ENCODE measurements around the gene YIF1B.
"Not testable (repeated sequence)": the region's sequence is repeated elsewhere in the genome, so short reads cannot be mapped to it uniquely, and the experiment has no call there.

The YIF1B gene

GRCh38 chr19:38315657-38316476 lies at the start of gene YIF1B:
TSS of gene YIF1B (minus strand) at chr19:38315947. CDS start at chr19:38315917, 30 bp downstream.
- peak; percentile 92 for DNase-seq

- DNase-seq, result not testable (repeated sequence)
Observed at GRCh38 chr19:38362946-38363688, 47.4 kb upstream of the YIF1B start.

DNA sequence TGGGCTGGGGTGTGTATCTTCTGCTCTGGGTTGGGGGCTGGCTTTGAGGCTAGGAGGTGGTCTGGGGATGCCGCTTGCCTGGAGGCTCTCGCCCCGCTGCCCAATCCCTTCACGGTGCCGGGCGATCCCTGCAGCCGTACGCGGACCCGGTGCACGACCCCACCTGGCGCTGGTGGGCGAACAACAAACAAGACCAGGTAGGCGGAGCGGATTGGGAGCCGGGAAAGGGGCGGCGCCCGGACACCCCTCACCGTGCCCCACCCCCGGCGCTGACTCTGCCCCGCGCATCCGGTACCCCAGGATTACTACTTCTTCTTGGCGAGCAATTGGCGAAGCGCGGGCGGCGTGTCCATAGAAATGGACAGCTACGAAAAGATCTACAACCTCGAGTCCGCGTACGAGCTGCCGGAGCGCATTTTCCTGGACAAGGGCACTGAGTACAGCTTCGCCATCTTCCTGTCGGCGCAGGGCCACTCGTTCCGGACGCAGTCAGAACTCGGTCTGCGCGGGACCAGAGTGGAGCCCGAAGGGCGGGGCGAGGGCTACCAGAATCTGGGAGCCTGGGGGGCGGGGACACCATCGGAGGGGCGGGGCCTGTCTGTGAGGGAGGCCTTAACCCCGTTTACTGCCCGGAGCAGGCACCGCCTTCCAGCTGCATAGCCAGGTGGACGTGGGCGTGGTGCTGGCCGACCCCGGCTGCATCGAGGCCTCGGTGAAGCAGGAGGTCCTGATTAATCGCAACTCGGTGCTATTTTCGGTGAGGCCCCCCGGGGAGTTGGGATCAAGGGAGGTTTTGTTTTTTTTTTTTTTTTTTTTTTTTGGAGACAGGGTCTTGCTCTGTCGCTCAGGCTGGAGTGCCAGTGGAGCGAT lies 46.6 kb upstream of the YIF1B start:
- peak; percentile 82 for DNase-seq

DNA sequence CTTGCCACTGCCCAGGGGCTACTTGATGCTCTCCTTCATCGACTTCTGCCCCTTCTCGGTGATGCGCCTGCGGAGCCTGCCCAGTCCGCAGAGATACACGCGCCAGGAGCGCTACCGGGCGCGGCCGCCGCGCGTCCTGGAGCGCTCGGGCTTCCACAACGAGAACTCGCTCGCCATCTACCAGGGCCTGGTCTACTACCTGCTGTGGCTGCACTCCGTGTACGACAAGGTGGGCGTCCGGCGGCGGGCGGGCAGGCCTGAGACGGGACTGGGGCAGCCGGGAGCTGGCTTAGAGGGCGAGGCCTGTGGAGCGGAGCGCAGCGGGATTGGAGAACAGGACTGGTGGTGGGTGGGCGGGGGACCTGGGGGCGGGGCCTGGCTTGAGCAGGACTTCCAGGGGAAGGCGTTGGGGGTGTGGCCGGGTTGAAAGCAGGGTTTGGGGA lies 45.9 kb upstream of the YIF1B start:
- DNase-seq, result peak; percentile 89

- DNase-seq, result no peak
Observed at GRCh38 chr19:38360839-38361631, 45.3 kb upstream of the YIF1B start.

DNA sequence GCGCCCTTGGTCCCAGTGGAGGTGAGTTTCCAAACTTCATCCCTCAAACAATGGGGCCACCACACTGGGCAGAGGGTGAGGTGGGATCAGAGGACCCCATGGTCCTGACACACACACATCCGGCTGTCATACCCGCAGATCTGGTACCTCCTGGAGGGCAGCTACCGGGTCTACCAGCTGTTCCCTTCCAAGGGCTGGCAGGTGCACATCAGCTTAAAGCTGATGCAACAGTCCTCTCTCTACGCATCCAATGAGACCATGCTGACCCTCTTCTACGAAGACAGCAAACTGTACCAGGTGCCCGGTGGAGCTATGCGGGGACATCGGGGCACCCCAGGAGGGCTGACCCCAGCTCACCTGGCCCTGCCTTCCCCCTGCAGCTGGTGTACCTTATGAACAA lies 44.6 kb upstream of the YIF1B start:
- DNase-seq, result no peak

DNA sequence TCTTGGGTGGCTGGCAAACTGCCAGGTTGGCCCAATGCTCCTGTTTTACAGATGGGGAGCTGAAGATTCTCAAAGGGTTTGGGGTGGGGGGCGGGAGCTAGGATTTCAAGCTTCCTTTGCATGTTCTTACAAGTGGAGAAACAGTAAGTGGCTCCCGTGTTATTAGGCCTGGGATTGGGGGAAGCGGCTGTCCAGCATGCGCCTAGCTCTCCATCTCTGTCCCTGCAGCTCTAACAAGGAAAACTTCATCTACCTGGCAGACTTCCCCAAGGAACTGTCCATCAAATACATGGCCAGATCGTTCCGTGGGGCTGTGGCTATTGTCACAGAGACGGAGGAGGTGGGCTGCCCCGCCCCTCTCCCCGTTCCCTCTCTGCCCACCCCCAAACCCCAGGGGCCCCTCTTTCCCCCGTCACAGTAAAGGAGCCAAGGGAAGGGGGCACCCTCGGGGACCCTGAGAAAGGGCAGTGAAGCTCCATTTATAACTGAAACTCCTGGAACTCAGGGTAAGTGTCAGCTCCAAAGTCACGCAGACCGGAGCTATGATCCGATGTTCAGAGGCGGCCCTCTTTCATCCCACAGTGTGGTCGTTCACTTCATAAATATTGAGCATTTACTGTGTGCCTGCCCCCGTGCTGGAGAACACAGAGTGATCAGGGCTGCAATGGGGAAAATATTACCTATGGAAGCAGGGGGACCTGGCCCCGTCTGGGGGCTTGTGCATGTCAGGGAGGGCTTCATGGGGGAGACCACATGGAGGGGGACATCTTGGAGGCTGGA lies 43.7 kb upstream of the YIF1B start:
- no peak for DNase-seq

GRCh38 chr19:38358071-38358470 lies 42.3 kb upstream of the YIF1B start:
- no peak for DNase-seq

- DNase-seq, result no peak
Observed at GRCh38 chr19:38355728-38356725, 40.3 kb upstream of the YIF1B start.

DNA sequence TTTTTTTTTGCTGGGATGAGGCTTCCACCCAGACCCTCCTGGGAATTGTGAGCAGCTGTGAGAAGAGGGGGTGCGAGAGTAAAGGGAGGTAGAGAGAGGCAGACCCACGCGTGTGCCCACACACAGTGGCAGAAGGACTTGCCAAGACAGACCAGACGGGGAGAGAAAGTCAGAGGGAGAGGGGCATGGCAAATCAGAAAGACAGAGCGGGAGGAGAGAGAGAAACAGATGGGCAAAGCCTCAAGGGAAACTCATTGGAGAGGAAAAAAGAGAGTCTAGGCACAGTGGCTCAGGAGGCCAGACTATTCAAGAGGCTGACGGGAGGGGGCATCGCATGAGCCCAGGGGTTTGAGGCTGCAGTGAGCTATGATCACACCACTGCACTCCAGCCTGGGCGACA lies 36.9 kb upstream of the YIF1B start:
- peak; percentile 31 for DNase-seq

DNA sequence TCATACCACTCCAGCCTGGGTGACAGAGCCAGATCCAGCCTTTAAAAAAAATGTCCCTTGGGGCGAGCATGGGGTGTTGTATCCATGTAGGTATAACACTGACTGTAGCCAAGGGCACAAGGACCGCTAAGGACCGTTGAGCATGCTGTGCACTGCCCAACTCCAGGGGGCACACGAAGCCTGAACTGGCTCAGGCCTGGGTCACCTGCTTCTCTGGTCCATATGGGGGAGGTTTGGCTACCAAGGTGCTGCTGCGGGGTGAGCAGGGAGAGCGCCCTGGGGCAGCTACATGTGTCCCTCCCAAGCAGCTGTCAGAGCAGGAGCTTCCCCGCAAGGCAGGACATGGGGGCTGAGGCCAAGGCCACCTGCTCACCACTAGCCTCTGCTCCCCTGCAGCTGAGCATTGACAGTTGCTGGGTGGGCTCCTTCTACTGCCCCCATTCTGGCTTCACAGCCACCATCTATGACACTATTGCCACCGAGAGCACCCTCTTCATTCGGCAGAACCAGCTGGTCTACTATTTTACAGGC lies 36.2 kb upstream of the YIF1B start:
- DNase-seq, result no peak

GRCh38 chr19:38350883-38351282 lies 35.1 kb upstream of the YIF1B start:
- no peak for DNase-seq

GRCh38 chr19:38346837-38347236 lies 31.1 kb upstream of the YIF1B start:
- no peak for DNase-seq

DNA sequence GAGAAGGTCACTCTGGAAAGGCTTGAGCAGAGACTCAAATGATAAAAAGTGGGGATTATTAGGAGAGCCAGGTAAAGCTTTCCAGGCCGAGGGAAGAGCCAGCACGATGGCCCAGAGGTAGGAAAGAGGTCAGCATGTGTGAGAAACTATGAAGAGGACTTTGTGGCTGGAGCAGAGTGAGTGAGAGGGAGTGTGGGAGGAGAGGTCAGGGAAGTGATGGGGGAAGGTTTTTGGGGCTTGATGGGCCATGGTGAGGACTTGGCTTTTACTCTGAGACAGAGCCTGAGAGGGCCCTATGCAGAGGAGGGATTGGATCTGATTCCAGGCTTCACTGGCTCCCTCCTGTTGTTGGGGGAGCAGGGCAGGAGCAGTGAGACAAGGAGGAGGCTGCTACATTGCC lies 25.2 kb upstream of the YIF1B start:
- no peak for DNase-seq

GRCh38 chr19:38339011-38339410 lies 23.3 kb upstream of the YIF1B start:
- not testable (repeated sequence) for DNase-seq

DNA sequence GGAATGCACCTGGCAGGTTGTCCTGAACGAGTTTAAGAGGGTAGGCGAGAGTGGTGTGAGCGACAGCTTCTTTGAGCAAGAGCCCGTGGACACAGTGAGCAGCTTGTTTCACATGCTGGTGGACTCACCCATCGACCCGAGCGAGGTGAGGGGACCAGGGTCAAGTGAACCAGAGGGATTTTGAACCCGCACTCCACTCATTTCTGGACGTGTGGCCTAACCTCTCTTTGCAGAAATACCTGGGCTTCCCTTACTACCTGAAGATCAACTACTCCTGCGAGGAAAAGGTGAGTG lies 21.6 kb upstream of the YIF1B start:
- no peak for DNase-seq

DNA sequence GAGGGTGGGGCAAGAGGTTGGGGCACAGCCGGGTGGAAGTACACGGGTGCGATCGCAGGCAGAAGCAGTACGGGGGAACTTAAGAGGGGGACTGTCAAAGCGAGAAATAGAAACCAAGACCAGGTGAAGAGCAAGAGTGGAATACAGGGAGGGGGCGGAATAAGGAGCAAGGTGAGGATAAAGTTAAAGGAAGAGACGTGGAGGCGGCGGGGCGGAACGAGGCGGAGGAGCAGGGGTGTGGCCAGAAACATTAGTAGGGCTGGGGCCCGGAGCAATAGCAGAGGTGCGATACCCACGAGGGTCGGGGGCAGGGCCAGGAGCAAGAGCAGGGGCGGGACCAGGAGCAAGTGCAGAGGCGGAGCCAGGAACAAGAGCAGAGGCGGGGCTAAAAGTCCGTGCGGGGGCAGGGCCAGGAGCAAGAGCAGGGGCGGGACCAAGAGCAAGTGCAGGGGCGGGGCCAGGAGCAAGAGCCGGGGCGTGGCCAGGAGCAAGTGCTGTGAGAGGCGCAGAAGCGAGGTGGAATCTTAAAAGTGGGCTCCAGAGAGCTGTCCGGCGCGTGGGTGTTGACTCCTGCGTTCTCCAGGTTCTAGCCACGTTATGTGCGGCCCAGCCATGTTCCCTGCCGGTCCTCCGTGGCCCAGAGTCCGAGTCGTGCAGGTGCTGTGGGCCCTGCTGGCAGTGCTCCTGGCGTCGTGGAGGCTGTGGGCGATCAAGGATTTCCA lies 21.1 kb upstream of the YIF1B start:
- peak; percentile 89 for DNase-seq

DNA sequence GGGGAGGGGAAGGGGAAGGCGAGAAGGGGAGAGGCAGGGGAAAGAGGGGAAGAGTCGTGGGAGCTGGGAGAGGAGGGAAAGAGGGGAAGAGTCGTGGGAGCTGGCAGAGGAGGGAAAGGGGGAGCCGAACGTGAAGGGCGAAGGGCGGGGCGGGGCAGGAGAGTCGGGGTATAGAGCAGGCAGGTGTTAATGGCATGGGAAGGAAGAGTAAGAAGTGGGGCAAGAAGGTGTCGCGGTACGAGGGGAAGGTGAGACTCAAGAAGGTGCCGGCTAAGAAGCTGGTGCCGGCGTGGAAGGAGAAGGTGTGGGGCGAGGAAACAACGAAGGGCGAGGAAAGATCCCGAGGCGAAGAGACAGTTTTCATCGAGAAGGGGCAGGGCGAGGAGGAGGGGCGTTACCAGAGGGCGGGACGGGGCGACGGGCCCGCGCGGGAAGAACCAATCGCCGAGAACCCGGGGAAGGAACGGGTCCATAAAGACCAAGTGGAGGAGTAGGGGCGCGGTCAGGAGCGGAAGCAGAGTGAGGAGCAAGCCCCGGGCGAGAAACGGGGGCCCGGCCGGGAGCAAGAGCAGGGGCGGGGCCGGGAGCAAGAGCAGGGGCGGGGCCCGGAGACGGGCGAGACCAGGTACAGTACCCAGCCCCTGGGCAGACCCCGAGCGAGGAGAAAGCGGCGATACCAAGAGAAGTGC lies 20.3 kb upstream of the YIF1B start:
- peak; percentile 93 for DNase-seq

DNA sequence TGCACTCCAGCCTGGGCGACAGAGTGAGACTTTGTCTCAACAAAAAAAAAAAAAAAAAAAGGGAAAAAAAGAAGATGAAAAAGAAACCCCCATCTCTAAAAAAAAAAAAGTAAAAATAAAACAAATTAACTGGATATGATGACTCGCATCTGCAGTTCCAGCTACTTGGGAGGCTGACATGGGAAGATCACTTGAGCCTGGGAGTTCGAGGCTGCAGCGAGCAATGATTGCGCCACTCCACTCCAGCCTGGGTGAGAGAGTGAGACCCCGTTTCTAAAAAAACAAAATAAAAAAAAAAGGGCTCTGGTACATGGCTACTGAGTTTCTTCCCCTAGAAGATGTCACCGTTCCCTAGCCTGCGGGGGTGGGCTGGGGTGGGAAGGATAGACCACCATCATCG lies 17.5 kb upstream of the YIF1B start:
- DNase-seq, result no peak
